DMS53 treated with DMSO at 0.1 percent for 48 hours (cell line): Measurements from ENCODE around the gene TSKU.
"Not testable (repeated sequence)": the region's sequence is repeated elsewhere in the genome, so short reads cannot be mapped to it uniquely, and the experiment has no call there.

Experiments
- DNase-seq: peaks from one replicate; lab custom pipeline; 2025; ENCODE audit not compliant: unreplicated experiment; lab: John Stamatoyannopoulos, UW

TSKU gene

GRCh38 chr11:76823481-76824028 lies 40.4 kb downstream of the TSKU start:
- no peak for DNase-seq

DNA sequence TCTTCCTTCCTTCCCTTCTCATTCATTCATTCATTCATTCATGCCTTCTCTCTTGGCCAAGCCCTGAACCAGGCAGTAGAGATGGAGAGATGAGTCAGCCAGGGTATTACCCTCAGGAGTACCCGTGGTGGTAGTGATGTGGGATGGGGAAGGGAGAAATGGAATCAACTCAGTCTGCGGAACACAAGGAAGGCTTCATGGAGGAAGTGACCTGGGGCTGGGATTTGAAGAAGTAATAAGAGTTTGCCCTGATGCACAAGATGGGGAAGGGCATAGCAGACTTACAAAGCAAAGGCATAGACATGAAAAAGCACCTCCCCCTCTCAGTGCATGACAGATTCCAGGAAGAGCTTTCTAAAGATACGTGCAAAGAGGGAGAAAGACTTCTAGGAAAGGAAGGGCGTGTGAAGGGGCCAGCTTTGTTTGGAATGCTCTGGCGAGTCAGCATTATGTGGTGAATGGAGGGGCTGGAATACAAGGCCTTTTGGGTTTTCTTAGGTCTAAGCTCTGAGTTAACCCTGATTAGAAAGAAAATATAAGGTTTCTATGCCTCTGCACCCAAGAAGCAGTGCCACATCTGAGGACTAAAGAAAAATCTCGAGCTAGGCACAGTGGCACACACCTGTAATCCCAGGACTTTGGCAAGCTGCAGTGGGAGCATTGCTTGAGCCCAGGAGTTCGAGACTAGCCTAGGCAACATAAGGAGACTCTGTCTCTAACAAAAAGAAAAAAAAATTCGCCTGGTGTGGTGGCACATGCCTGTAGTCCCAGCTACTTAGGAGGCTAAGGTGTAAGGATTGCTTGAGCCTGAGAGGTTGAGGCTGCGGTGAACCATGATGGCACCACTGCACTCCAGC lies 41.2 kb downstream of the TSKU start:
- DNase-seq = no peak

- DNase-seq = no peak
Measured at GRCh38 chr11:76824980-76825725, 42.0 kb downstream of the TSKU start.

GRCh38 chr11:76825726-76826396 lies 42.7 kb downstream of the TSKU start:
- no peak for DNase-seq

DNA sequence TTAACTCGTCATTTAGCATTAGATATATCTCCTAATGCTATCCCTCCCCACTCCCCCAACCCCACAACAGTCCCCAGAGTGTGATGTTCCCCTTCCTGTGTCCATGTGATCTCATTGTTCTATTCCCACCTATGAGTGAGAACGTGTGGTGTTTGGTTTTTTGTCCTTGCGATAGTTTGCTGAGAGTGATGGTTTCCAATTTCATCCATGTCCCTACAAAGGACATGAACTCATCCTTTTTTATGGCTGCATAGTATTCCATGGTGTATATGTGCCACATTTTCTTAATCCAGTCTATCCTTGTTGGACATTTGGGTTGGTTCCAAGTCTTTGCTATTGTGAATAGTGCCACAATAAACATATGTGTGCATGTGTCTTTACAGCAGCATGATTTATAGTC lies 43.4 kb downstream of the TSKU start:
- not testable (repeated sequence) for DNase-seq

GRCh38 chr11:76827005-76827404 lies 43.8 kb downstream of the TSKU start:
- not testable (repeated sequence) for DNase-seq

- no peak for DNase-seq
Measured at GRCh38 chr11:76830639-76831327, 47.6 kb downstream of the TSKU start.

DNA sequence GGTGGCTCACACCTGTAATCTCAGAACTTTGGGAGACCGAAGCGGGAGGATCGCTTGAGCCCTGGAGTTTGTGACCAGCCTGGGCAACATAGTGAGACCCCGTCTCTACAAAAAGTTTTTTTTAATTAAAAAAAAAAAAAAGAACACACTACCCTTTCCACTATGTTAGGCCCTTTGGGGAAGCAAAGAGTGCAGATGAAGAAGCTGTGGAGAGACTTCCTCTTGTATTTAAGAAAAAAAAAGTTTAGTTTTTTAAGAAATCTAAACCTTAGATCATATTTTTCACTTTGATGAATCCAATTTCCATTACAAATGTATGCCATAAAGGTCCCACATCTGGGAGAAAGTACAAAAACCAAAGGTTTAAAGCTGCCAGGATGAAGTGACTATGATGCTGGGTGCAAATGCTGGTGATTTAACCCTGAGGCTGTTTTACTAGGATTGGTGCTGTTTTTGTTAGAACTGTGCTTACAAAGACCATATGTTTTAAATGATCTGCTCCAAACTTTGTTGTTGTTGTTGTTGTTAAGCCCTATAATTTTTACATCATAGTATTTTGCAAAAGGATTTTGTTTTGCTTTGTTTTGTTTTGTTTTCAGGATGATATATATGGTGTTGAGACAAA lies 48.6 kb downstream of the TSKU start:
- DNase-seq = no peak

DNA sequence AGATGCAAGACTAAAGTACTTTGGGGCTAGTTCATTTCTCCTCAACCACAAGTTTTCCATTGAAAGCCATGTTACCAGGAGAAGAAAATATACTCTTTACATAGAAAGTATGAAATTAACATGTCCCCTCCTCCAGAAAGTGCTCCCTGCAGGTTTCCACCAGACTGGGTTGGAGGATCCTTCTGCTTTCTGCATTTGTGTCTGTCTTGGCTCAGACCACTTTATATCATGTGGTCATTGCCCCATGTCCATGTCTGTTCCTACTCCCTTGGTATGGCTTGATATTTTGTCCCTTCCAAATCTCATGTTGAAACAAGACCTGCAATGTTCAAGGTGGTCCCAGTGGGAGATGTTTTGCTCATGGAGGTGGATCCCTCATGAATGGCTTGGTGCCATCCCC lies 49.2 kb downstream of the TSKU start:
- no peak for DNase-seq

DNA sequence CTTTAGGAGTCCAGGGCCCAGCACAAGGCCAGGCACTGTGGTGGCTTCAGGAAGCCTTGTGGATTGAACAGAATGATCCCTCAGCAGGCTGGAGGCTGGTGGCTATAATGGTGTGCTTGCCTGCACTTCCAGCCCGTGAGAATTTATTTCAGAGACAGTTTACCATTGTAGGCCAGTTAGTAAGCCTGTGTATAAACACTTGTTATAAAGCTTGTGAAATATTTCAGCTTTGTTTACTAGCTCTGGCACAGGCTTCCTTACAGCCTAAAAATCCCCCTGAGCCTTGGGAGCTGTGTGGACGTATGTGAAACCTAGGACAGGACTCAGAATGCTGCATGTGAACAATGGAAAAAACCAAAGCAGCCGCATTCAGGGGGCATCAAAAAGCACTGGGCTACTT lies 51.0 kb downstream of the TSKU start:
- DNase-seq = no peak

DNA sequence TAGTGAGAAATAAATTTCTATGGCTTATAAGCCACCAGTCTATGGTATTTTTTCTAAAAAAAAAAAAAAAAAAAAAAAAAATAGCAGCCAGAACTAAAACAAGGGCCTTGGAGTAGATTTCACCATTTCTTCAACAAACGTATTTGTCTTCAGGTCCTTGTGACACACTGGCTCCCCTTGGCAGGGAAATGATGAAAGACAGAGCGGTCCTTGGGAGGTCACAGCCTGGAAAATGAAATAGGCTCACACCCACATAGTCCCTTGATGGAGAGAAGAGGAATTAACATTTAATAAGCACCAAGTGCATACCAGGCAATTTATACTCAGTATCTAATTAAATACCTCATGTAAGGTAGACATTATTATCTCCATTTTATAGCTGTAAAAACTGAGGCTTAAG lies 51.9 kb downstream of the TSKU start:
- DNase-seq = no peak

- DNase-seq = peak; percentile 32
Measured at GRCh38 chr11:76835928-76836612, 52.9 kb downstream of the TSKU start.

DNA sequence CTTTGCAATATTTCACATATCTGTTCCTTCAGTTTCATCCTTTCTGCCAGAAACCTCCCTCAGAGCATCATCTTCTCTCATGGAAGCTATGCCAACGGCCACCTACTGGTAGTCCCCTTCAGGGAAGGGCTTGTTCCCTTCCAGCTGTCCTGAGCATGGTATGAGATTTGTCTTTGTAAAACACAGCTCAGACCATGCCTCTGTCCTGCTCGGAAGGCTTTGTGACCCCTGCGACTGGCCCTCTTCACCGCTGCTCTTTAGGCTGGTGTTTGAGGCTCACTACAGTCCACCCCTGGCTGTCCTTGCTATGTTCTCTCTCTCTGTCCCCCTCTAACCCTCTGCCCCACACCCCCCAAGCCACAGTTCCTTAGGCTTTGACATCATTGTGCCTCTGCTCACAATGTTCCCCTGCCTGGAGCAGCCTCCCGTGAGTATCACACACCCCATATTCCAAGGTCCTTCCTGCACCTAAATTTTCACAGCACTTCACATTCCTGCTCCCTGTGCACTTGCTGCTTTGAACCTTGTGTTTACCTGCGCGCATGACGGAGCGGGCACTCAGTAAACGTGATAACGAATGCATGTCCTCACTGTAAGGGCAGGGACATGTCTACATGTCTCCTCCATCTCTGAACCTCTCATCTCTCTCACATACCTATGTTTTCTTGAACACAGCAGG lies 53.6 kb downstream of the TSKU start:
- no peak for DNase-seq

DNA sequence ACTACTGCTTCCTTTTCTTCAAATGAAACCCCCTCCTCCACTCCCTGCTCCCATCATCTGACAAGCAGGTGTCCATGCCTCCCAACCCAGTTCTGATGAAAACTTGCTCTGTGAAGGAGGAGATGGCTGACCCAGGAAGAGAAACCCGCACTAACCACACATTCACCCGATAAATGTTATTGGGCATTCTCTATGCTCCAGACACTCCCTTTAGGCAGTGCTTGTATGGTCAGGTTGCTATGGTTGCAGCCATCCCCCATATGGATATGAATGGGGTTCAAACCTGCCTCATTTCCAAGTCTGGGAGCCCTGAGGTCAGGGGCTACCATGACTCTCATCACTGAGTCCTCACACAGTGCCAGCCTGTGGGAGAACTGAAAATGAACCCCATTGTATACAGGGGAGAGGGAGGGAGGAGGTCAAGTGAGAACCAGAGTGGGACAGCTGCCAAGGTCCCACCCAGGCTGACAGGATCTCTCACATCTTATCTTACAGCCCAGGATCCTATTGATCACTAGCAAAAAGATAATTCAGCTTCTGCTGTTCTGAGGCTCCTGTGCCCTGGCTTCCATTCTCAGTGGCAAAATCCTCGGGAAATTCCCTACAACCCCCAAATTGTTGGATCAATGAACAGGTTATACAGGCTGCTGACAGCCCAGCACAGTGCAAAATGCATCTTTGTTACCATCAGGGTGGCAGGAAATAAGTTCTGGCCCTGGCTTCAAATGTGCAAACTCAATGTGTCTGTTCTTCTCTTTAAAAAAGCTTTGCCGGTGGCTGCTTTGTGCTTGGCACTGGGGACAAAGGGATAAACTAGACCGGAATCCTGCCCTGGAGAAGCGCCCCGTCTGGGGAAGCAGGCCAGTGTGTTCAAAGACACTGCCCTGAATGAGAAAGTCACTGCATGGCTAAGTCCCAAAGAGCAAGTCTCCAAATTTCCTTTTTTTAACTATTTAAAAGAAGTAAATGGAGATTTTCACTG lies 54.8 kb downstream of the TSKU start:
- DNase-seq = no peak

DNA sequence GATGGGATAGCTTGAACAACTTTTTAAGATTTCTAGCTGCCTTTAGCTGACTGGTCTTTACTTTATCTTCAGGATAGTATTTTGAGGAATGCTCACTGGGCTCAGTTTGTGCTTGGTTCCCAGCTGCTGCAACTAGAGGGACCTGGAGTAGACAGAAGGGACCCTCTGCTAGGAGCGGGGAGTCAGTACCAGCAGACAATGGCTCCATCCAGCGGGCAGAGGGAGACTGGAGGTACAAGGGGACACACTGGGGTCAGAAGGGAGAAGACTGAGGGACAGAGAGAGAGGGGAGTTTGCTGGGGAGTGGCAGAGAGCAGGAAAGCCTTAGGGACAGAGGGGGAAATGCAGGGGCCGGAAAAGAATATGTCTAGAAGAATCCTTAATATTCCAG lies 55.5 kb downstream of the TSKU start:
- DNase-seq = no peak

DNA sequence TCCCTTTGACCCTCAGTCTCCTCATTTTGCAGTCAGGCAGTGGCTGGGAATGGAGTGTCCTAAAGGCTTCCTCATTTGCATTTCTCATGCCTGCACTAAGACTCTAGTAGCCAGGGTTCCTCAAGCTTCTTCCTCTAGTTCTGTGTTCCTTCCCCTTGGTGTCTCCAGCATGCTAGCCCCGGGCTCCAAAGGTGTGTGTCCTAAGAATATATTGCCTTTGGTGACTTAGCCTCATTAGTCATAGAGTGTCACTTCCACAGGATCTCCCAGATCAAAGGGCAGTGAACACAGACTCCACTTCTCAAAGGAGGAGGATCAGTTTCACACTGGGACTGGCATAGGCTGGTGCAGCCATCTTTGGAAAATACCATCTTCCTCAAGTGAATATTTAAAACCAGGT lies 56.2 kb downstream of the TSKU start:
- peak; percentile 46 for DNase-seq

DNA sequence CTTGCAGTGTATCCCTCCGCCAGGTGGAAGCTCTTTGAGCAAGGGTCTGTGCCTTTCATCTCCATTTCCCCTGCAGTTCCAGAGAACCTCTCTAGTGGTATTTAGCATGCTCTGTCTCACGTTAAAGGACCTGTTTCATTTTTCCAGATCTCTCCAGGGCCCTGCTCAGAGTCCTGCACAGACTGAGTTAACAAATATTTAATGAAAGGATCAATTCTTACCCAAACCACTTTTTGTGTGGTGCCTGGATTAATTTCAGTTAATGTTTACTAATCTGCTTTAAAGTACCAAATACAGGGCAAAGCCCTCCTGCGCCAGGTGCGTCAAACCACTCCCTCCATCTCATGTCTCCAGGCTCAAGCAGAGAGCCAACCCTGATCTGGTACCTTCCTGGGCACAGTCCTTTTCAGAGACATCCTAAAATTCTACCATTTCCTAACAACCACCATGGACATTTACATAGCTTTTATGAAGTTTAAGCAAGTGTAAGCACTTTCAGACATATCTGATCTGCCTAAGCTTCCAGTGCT lies 58.8 kb downstream of the TSKU start:
- DNase-seq = no peak

GRCh38 chr11:76843907-76844306 lies 60.8 kb downstream of the TSKU start:
- DNase-seq = no peak
